NCI-H748 (cell line): ENCODE measurements around the gene TEX53.

Source experiments
- DNase-seq: peaks from one replicate; lab custom pipeline; 2025; ENCODE audit not compliant: unreplicated experiment; lab: John Stamatoyannopoulos, UW

TEX53 gene

DNA sequence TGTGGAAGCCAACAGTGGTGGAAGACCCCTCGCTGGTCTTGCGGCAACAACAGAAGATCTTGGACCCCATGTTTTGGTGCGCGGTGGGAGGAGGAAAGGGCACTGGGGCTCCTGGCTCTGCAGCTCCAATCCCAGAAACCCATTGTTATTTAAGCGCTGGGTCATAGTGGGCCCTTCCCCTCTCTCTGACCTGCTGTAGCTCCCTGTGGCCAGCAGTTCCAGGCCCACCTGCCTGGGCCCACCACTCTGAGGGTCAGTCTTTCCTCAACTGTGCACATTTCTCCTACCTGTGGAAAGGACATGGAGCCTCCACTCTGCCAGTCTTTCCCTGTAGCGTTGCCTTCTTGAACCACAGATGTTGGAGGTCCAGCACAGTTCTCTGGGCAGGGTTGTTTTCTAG lies at the start of gene TEX53:
TEX53 (minus strand) TSS at position 101 of the 400 bp plus-strand sequence; CDS start at position 70, 31 bp downstream.
- no peak for DNase-seq

DNA sequence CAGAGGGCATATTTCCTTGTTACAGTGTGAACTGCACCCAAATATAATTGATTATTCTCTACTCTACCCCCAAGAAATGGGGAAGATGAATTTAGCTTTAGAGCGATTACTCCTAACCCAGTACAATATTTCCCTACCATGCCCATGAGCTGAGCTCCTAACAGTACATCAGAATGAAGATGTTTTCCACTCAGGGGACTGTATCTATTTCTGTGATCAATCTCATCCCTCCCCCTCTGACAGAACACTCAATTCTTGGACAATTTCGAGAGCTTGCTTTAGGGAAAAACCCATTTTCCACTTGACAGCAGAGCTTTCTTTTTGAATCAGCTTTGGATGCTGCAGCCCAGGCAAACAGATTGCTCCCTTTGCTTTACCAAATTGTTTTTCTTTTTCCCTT lies 49.1 kb upstream of the TEX53 start:
- no peak for DNase-seq

- no peak for DNase-seq
Observed at GRCh38 chr9:114701988-114702387, 44.4 kb upstream of the TEX53 start.

GRCh38 chr9:114697951-114698351 lies 40.3 kb upstream of the TEX53 start:
- DNase-seq = no peak

- DNase-seq = no peak
Observed at GRCh38 chr9:114696814-114697544, 39.4 kb upstream of the TEX53 start.

- DNase-seq = no peak
Observed at GRCh38 chr9:114695948-114696347, 38.3 kb upstream of the TEX53 start.

DNA sequence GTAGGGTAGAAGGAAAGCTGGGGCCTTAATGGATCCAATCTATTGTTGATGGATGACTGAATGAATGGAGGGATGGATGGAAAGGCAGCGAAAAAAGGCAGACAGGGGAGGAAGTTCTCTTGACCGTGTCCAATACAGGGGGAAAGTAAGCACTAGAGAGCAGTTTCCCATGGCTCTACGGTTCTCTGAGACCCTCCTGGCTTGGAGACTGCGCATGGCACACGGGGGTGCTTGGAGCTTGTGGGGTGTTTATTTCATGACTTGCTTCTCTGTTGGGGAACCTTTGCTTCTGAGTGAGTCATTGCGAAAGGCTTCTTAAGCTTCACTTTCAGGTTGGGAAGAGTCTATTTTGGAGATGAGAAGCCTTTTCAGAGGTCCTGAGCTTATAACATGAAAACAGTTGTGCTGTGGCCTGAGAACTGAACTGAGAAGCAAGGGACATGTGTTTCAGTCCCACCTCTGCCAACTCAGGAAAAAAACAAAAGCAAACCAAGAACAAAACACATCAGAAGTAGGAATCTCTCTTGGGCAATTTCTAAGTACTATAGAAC lies 37.2 kb upstream of the TEX53 start:
- DNase-seq = no peak

DNA sequence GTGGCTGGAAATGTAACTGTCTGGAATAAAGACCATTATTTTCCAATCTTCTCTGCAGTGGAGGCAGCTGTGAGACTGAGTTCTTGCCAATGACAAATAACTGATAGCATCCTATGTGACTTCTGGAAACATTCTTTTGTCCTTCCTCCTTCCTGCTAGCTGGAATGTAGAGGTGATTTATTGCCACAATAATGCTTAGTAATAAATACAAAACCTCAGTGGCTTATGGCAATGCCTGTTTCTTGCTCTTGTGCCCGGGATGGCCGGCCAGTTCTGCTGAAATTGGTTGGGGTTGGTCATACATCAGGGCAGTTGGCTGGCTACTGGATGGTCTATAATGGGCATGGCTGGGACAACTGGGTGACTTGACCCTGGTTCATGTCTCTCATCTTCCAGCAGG lies 36.5 kb upstream of the TEX53 start:
- no peak for DNase-seq

DNA sequence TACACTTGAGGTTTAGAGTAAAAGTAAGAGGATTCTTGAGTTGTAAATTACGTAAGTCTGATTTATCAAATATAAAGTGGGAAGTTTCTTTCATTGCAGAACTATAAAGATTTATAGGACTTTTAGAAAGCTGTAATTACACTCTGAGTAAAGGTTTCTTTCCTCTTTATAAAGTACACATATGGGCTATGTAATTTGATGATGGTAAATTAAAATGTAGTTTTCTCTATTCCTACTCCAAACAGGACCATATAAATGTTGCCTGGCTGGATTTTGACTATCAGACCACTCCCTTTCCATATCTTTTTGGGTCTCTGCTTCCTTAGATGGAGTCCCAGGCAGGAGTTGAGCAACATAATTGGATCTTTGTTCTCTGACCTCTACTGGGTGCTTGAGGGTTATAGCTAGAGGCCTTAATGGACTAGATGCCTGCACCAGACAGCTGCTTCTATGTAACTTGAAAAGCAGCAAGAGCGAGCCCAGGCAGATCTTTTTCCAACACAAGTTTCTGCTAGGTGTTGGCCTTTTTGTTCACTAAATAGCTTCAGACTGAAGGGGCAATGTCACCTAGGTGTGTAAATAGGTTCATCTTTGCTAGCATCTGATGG lies 35.7 kb upstream of the TEX53 start:
- no peak for DNase-seq

GRCh38 chr9:114691956-114692295 lies 34.3 kb upstream of the TEX53 start:
- DNase-seq = no peak

DNA sequence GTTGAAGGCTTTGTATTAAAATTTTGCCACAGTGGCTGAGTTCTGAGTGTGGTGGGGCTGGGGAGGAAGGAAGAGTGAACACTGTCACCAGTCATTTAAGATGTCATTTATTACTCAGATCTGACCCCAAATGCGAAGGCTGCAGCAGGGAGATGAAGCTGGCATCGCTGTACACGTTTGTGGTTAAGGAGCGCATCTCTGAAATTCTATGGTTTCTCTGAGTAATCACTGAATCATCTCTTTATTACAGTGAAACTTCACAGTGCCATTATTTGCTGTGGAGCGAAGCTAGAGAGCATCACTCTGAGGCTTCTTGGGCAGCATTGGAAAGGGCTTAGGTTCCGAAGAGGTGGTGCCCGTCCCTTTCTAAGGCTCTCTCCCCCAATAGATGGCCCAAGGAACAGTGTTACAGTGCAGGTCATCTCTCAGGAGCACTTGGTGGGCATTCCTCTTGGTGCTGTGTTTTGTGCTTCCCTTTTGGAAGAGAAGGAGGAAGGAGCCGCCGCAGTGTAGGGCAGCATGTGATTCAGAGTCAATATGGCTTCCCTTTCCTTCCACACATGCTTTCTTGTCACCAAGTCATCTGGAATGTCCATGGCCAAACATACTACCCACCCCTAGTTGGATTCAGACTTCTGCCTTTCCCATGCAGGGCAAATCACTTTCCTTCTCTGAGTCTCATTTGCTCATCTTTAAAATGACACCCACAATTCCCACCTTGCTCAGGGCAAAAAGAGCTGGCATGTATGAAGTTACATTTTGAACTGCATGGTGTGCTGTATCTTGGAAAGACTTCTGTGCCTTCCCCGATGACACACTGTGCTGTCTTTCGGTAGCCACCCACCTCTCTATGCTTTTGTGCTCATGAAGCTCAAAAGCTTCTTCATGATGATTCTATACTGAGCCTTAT lies 33.7 kb upstream of the TEX53 start:
- no peak for DNase-seq

DNA sequence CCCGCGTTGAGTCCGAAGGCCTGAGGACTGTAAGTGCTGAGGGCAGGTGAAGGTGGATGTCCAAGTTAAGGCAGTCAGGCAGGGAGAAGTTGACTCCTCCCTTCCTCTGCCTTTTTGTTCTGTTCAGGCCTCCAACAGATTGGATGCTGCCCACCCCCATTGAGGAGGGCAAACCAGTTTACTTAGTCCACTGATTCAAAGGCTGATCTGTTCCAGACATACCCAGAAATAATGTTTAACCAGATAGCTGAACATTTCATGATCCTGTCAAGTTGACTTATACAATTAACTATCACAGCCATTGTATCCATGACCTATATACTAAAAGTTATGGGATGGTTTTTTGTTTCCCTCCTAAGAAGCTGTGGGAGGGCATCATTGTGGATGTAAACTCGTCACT lies 32.7 kb upstream of the TEX53 start:
- DNase-seq = no peak

DNA sequence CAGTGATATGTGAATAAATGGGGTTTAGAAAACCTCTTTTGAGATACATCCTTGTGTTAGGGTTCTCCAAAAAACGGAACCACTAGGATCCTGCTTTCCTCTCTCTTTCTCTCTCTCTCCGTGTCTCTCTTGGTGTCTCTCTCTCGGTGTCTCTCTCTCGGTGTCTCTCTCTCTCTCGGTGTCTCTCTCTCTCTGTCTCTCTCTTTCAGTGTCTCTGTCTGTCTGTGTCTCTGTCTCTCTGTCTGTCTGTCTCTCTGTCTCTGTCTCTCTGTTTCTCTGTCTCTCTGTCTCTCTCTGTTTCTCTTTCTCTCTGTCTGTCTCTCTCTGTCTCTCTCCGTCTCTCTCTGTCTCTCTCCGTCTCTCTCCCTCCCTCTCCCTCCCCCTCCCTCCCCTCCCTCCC lies 32.2 kb upstream of the TEX53 start:
- no peak for DNase-seq

- DNase-seq = no peak
Observed at GRCh38 chr9:114688909-114689610, 31.5 kb upstream of the TEX53 start.

DNA sequence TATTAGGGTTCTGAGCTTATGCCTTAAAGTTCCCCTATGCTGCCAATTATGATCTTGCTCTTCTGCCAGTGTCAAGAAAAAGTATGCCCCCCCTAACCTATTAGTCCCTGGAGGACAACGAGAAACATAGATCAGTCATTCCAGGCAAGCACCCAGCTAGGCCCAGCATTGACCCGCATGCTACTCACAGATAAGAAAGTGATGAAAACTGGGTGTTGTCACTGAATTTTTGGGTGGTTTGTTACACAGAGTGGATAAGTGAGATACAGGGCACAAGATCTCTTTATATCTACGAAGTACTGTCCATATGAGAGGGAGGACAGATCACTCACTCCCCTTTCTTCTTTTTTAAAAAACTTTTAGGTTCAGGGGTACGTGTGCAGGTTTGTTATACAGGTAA lies 30.8 kb upstream of the TEX53 start:
- no peak for DNase-seq

DNA sequence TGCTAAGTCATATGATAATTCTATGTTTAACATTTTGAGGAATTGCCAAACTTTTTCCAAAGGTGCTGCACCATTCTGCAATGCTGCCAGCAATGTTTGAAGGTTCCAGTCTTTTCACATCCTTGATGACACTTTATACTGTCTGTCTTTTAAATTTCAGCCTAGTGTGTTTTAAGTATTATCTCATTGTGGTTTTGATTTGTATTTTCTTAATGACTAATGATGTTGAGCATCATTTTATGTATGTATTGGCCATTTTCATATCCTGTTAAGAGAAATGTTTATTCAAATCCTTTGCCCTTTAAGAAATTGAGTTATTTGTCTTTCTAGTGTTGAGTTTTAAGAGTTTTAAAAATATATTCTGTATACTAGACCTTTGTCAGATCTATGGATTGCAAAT lies 29.4 kb upstream of the TEX53 start:
- DNase-seq = no peak

DNA sequence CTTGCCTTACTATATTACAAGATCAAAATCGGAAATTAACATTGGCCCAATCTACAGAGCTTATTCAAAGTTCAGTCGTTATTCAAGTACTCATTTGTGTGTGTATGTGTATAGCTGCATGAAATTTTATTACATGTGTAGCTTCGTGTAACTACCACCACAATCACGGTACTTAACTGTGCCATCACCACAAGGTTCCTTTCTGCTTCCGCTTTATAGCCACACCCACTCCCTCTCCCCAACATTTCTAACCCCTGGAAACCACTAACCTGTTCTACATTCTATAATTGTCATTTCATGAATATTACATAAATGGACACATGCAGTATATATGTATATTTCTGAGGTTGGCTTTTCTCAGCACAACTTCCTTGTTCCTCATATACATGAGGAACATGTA lies 28.3 kb upstream of the TEX53 start:
- DNase-seq = no peak

GRCh38 chr9:114684036-114684435 lies 26.4 kb upstream of the TEX53 start:
- DNase-seq = no peak

DNA sequence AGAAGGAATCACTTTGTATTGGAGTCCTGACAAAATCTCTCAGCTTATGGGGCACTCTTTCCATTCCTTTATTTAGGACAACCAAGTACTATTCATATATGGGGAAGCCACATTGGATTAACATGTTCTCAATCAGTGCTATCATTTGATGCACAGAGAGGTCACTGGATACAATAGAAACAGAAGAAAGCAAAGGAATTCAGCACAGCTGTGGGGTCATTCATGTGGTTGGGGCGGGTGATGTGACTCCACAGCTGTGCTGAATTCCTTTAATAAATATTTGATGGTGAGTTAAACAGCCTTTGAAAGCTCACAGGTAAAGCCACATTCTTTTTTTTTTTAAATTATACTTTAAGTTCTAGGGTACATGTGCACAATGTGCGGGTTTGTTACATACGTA lies 25.2 kb upstream of the TEX53 start:
- DNase-seq = no peak

- DNase-seq = peak; percentile 68
Observed at GRCh38 chr9:114681594-114682332, 24.2 kb upstream of the TEX53 start, which contains the start of gene TEX48. Gene TEX48, minus strand, starts transcription at chr9:114682192. Its CDS starts 10,469 bp downstream, at chr9:114671723.
